ENCODE data around the gene SMIM41. TPM values are rescaled to one million over a fixed set of nuclear protein-coding genes. Genes with fewer than 3 reads are reported as not detected.
A peak's percentile ranks its signal among the peaks of the same experiment; 100 is the strongest.

SMIM41 gene
- total RNA-seq, 4 donors from 2014 or later = not detected

DNA sequence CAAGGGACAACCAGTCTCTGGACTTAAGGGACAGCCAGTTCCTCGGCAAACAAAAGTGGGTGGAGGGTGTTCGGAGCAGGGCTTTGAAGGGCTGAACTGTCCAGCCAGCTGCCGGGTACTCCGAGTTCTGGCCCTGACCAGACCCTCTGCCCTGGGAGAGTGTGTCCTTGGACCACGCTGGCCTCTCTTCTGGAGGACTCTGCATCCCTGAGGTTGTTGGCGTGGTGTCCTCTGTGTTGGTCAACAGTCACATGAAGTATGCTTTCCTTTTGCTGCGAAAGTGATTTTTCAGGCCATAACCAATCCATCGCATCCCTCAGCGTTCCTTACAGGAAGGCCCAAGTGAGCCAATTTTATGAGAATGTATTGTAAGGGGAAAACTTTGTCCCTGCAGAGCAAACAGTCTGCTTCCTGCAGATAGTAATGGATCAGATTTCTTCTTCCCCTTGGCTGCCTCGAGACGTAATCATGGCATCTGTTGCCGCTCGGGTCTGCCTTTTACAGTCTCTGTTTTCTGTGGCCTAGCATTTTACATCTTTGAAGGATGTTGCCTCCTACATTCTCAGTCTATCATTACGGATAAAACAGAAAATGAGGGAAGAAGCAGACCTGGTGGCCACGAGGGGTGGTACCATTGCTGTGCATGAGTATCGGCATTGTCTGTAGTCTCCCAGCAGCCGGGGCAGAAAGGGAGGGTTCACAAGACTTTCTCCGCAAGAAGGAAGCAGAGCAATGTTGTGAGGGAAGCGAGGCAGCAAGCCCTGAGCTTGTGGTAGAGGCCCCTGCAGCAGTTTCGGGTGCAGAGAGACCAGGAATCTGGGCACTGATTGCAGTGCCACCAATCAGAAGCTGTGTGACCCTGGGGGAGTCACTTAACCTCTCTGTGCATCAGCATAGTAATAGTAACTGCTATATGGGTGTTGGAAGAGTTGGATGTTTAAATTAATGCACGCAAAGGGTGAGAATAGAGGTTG, 47.4 kb downstream of the SMIM41 start:
- H3K4me3 ChIP-seq = no peak overlapping the region
- no peaks in the 10 kb centered on the region for H3K36me3 ChIP-seq
- peak overlapping the region; percentile 57 to 82 (median 78) for H3K27ac ChIP-seq
- TF ChIP-seq, protein P1, sequence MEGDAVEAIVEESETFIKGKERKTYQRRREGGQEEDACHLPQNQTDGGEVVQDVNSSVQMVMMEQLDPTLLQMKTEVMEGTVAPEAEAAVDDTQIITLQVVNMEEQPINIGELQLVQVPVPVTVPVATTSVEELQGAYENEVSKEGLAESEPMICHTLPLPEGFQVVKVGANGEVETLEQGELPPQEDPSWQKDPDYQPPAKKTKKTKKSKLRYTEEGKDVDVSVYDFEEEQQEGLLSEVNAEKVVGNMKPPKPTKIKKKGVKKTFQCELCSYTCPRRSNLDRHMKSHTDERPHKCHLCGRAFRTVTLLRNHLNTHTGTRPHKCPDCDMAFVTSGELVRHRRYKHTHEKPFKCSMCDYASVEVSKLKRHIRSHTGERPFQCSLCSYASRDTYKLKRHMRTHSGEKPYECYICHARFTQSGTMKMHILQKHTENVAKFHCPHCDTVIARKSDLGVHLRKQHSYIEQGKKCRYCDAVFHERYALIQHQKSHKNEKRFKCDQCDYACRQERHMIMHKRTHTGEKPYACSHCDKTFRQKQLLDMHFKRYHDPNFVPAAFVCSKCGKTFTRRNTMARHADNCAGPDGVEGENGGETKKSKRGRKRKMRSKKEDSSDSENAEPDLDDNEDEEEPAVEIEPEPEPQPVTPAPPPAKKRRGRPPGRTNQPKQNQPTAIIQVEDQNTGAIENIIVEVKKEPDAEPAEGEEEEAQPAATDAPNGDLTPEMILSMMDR (IDR thresholded peaks at IDR 0.05 in 4 of 5, conservative IDR thresholded peaks at IDR 0.05 in 1 of 5) = no peak
- no peak for TF ChIP-seq POLR2A (IDR thresholded peaks at IDR 0.05)
- H3K4me1 ChIP-seq = peaks cover 0 to 32% of the 10 kb centered on the region in 2 donors
- DNase-seq = peak; percentile 45 to 51
- no peaks in the 10 kb centered on the region for H3K27me3 ChIP-seq
- ATAC-seq = peak; percentile 68 to 69
- in situ Hi-C loops (cut with MboI; ENCODE audit: low sequenced_read_pairs in 4 of 4) (no loop called here), intact Hi-C loops (cut with DNase I; ENCODE audit: low total_unique reads) (no loop called here)
- H3K9me3 ChIP-seq = no peaks in the 10 kb centered on the region

DNA sequence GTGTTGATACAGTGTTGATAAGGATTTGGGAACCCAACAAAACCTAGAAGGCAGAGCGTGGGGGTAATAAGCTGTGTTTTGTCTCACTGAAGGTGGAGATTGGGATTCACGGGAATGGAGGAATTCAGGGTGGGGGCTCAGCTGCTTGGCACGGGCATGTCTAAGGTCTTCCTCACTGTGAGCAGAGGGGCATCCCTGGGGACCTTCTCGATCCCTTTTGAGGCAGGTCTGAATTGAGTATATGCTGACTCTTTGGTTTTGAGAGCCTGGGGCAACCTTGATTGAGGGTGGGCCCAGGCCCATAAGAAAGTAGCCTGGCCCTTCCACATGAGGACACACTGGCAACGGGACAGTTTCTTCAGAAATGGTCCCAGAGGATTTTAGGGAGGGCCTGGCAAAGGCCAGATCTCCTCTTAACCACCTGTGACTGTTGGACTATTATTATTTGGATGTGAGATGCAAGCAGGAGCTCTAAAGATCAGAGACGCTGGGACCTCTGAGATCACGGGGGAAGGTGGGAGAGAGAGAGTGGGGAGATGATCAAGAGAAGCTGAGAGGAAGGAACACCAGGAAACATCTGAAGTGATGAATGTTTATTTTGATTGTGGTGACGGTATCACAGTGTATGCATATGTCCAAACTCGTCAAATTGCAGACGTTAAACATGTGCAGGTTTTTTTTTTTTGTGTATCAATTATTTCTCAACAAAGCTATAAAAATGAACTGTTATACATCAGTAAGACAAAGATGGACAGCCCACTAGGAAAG, 48.4 kb downstream of the SMIM41 start:
- intact Hi-C loops (cut with DNase I; ENCODE audit: low total_unique reads) = no loop called here
- no peak for TF ChIP-seq POLR2A (IDR thresholded peaks at IDR 0.05)
- TF ChIP-seq, protein P1 (IDR thresholded peaks at IDR 0.05 in 4 of 5, conservative IDR thresholded peaks at IDR 0.05 in 1 of 5) = no peak
- H3K27ac ChIP-seq = peak overlapping the region; percentile 57 to 82 (median 78)
- in situ Hi-C loops (cut with MboI; ENCODE audit: low sequenced_read_pairs in 4 of 4) = no loop called here
- no peaks in the 10 kb centered on the region for H3K9me3 ChIP-seq
- H3K36me3 ChIP-seq = no peaks in the 10 kb centered on the region
- ATAC-seq = no peak
- DNase-seq = no peak
- H3K27me3 ChIP-seq = no peaks in the 10 kb centered on the region
- H3K4me3 ChIP-seq = no peak overlapping the region
- peaks cover 0 to 32% of the 10 kb centered on the region in 2 donors for H3K4me1 ChIP-seq

DNA sequence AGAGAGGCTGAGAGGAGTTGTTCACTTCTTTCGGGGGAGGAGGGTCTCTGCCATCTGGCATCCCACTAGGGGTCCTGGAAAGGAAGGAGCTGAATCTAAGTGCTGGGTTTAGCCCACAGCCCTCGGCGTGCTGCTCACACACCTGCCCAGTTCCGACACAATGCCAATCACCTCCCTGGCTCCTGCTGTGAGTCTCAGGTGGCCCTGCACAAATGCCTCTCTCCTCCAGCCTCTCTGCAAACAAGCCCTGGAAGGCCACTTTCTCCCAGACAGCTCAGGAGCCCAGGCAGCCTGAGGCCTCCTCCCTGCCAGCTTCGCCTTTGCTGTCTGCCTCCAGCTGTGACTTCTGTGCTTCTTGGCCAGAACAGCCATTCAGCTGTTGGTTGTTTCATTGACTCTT, 51.2 kb downstream of the SMIM41 start:
- DNase-seq (peak in 1 of 2 donors; percentile 3), ATAC-seq (no peak)
- no peaks in the 10 kb centered on the region for H3K36me3 ChIP-seq
- H3K27ac ChIP-seq = no peak overlapping the region
- H3K4me3 ChIP-seq = no peak overlapping the region
- in situ Hi-C loops (cut with MboI; ENCODE audit: low sequenced_read_pairs in 4 of 4) = no loop called here
- TF ChIP-seq, protein P1 (IDR thresholded peaks at IDR 0.05 in 4 of 5, conservative IDR thresholded peaks at IDR 0.05 in 1 of 5) = no peak
- TF ChIP-seq POLR2A (IDR thresholded peaks at IDR 0.05) = no peak
- no peaks in the 10 kb centered on the region for H3K27me3 ChIP-seq
- peaks cover 0 to 24% of the 10 kb centered on the region in 2 donors for H3K4me1 ChIP-seq
- intact Hi-C loops (cut with DNase I; ENCODE audit: low total_unique reads) = no loop called here
- H3K9me3 ChIP-seq = no peaks in the 10 kb centered on the region

DNA sequence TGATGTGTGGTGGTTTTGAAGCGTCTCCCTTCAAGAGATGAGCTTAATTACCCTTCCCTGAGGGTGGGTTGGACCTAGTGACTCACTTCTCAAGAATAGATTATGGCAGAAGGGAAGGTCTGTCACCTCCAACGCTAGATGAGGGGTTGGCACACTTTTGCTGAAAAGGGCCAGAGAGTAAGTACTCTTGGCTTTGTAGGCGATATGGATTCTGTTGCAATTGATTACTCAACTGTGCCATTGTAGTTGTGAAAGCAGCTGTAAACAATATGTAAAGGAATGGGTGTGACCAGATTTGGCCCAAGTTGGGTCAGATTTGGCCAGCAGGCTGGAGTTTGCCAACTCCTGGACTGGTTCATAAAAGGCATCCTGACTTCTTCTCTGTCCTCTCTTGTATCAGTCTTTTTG, 53.3 kb downstream of the SMIM41 start:
- ATAC-seq = peak; percentile 79 to 87
- peaks cover 0 to 6% of the 10 kb centered on the region in 2 donors for H3K4me1 ChIP-seq
- H3K36me3 ChIP-seq = no peaks in the 10 kb centered on the region
- no peaks in the 10 kb centered on the region for H3K9me3 ChIP-seq
- H3K4me3 ChIP-seq = no peak overlapping the region
- TF ChIP-seq, protein P1 (IDR thresholded peaks at IDR 0.05 in 4 of 5, conservative IDR thresholded peaks at IDR 0.05 in 1 of 5) = no peak
- TF ChIP-seq POLR2A (IDR thresholded peaks at IDR 0.05) = no peak
- in situ Hi-C loops (cut with MboI; ENCODE audit: low sequenced_read_pairs in 4 of 4) (no loop called here), intact Hi-C loops (cut with DNase I; ENCODE audit: low total_unique reads) (no loop called here)
- H3K27ac ChIP-seq = peak overlapping the region in 1 of 4 donors; percentile 50
- DNase-seq = peak; percentile 26 to 39
- no peaks in the 10 kb centered on the region for H3K27me3 ChIP-seq
